ENCODE measurements around the gene EZR. TPM values are rescaled to one million over a fixed set of nuclear protein-coding genes. Genes with fewer than 3 reads are reported as not detected.

Gene EZR
- total and polyA plus RNA-seq, 9 of the 15 experiments (the other 6 are each of a cell fraction or from before 2014, with no cell fraction given): 36.5 to 162 (median 104) TPM

- TF ChIP-seq TGIF2 (CRISPR knock-in tag; IDR thresholded peaks at IDR 0.05) (no peak), GABPA (tag; conservative IDR thresholded peaks at IDR 0.05; ENCODE audit: low read depth) (no peak), MYBL2 (IDR thresholded peaks at IDR 0.05; ENCODE audit: low read depth) (peak; percentile 42; the same call in 1 of the 2 replicates), MYBL2 (CRISPR knock-in tag; IDR thresholded peaks at IDR 0.05; ENCODE audit: borderline replicate concordance) (no peak)
- TF ChIP-seq, protein P1, sequence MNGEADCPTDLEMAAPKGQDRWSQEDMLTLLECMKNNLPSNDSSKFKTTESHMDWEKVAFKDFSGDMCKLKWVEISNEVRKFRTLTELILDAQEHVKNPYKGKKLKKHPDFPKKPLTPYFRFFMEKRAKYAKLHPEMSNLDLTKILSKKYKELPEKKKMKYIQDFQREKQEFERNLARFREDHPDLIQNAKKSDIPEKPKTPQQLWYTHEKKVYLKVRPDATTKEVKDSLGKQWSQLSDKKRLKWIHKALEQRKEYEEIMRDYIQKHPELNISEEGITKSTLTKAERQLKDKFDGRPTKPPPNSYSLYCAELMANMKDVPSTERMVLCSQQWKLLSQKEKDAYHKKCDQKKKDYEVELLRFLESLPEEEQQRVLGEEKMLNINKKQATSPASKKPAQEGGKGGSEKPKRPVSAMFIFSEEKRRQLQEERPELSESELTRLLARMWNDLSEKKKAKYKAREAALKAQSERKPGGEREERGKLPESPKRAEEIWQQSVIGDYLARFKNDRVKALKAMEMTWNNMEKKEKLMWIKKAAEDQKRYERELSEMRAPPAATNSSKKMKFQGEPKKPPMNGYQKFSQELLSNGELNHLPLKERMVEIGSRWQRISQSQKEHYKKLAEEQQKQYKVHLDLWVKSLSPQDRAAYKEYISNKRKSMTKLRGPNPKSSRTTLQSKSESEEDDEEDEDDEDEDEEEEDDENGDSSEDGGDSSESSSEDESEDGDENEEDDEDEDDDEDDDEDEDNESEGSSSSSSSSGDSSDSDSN (IDR thresholded peaks at IDR 0.05; ENCODE audit: borderline replicate concordance in 1 of 2, low read depth in 2 of 2, low read length in 2 of 2): peak; percentile 23 to 85; a peak in 2 of 4 replicates
These were observed 471 bp downstream of the EZR start (continued) for GRCh38 chr6:158818581-158819212.

DNA sequence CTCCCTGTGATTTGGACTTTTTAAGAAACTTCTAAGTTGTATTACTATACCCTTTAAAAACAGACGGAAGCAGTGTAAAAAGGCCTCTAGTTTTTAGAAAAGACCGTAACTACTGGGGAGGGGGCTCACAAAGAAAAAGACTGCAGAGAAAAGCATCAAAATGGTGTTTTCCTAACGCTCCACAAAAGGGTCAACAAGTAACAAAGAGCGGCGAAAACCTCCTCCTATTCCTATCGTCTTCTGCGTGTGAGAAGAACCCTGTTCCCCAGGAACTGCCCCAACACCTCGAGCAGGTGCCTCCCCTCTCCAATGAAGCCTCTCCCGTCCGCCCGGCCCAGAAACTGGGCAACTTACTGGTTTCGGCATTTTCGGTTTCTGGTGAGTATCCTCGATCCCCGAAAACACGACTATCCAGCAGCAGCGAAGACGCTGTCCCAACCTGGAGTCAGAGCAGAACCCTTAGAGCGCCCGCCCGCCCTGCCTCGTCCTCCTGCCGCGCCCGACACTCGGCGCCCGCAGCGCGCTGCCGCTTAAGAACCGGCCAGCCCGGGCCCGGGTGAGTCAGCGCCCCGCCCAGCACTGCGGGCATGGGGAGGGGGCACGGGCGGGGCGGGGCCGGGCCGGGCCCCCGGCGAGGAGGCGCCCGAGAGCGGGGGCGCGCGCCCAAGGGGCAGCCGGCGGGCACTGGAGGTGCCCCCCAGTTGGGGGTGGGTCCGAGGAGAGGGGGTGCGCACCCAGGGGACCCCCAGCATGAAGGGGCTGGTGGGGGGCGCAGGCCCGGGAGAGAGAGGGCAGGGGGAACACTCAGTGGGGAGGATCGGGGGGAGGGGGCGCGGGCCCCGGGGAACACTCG, 1.2 kb downstream of the EZR start:
- Histone ChIP-seq H3K9me3 (replicated peaks; ENCODE audit: control insufficient read depth, insufficient read depth, low read depth, low read length) (no peaks in the 10 kb centered on the region), H3K27me3 (ENCODE audit: control insufficient read depth in 2 of 2, insufficient read depth in 2 of 2, low read length in 2 of 2) (no peaks in the 10 kb centered on the region), H4K20me1 (replicated peaks; ENCODE audit: control insufficient read depth, insufficient read depth, low read length) (peaks cover 44% of the 10 kb centered on the region), H3K9me1 (ENCODE audit: control insufficient read depth, insufficient read depth, low read length) (peaks cover 16% of the 10 kb centered on the region), H3K79me2 (ENCODE audit: control insufficient read depth, insufficient read depth, low read length) (peaks cover 56% of the 10 kb centered on the region), H3K4me3 (peak overlapping the region; percentile 76), H2AFZ (ENCODE audit: low read depth, low read length) (no peak overlapping the region), H3K27ac (ENCODE audit: extremely low read depth, low read depth, low read length) (peak overlapping the region; percentile 87), H3K36me3 (ENCODE audit: control insufficient read depth, insufficient read depth, low read length) (peaks cover 43% of the 10 kb centered on the region), H3K4me1 (replicated peaks in 1 of 2; ENCODE audit: control insufficient read depth in 2 of 2, insufficient read depth in 2 of 2, low read length in 2 of 2) (peaks cover 42 to 47% of the 10 kb centered on the region in 2 experiments), H3K9ac (ENCODE audit: insufficient read depth in 1 of 2, low read depth in 2 of 2, low read length in 2 of 2) (peak overlapping the region; percentile 69 to 97), H3K4me2 (ENCODE audit: insufficient read depth, low read length) (peak overlapping the region; percentile 80)
- FAIRE-seq (no peak), ATAC-seq (peak; percentile 76), DNase-seq (ENCODE audit: extremely low read depth in 1 of 4, low spot score in 3 of 4) (peak; percentile 85 to 91 (median 87))
- ChIA-PET CTCF (ENCODE audit: low intra/inter-chr PET ratio) (no interaction called here), POLR2A (interaction anchor here (0.6 to 1.7 kb wide), 17 partner anchors 8 to 279 kb away, joined by 3 to 9 read pairs (median 3); no protein-coding TSS in a partner anchor)
- intact Hi-C loops (cut with micrococcal nuclease) (loop anchor here (1.0 kb wide), 3 partner anchors 25 to 51 kb away; no protein-coding TSS in a partner anchor), in situ Hi-C loops (cut with MboI) (no loop called here)
- no TSS peak for BruUV-seq (replicated peaks)
- 1% methylated on average over 35 of the region's 61 CpGs for WGBS (ENCODE audit: insufficient coverage, low coverage, missing lambda C conversion rate)
- 0 out of 2 replicates have a peak, but pooled peaks have one; percentile 62 for TF ChIP-seq NR2F6 (CRISPR knock-in tag; IDR thresholded peaks at IDR 0.05)
- TF ChIP-seq POLR2G (IDR thresholded peaks at IDR 0.05; ENCODE audit: low read depth, low read length): peak; percentile 96
- no peak for TF ChIP-seq BRCA1 (IDR thresholded peaks at IDR 0.05)
- no peak for TF ChIP-seq BRCA1 (CRISPR knock-in tag; IDR thresholded peaks at IDR 0.05)
- TF ChIP-seq, protein P2, sequence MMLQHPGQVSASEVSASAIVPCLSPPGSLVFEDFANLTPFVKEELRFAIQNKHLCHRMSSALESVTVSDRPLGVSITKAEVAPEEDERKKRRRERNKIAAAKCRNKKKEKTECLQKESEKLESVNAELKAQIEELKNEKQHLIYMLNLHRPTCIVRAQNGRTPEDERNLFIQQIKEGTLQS (IDR thresholded peaks at IDR 0.05): peak; percentile 53
- TF ChIP-seq, protein P2 (CRISPR knock-in tag; conservative IDR thresholded peaks at IDR 0.05): no peak; the same call in 1 of the 2 replicates
- TF ChIP-seq SMARCE1 (IDR thresholded peaks at IDR 0.05): no peak
- peak; percentile 76 for TF ChIP-seq CXXC5 (CRISPR knock-in tag; IDR thresholded peaks at IDR 0.05)
- TF ChIP-seq CSDE1 (IDR thresholded peaks at IDR 0.05): 0 out of 4 replicates have a peak, but pooled peaks of 1 of the 2 experiments have one; percentile 46
- TF ChIP-seq JUND (IDR thresholded peaks at IDR 0.05; ENCODE audit: borderline replicate concordance, low read depth, low read length): peak; percentile 87
- TF ChIP-seq JUND (tag; IDR thresholded peaks at IDR 0.05; ENCODE audit: borderline replicate concordance, low read depth, low read length): peak; percentile 83; the same call in 1 of the 3 replicates
- no peak for TF ChIP-seq PHTF2 (CRISPR knock-in tag; IDR thresholded peaks at IDR 0.05)
